ENCODE results near the gene RBBP6.

RBBP6 gene

GRCh38 chr16:24522751-24523150, 16.6 kb upstream of the RBBP6 start:
- no peak for DNase-seq

DNA sequence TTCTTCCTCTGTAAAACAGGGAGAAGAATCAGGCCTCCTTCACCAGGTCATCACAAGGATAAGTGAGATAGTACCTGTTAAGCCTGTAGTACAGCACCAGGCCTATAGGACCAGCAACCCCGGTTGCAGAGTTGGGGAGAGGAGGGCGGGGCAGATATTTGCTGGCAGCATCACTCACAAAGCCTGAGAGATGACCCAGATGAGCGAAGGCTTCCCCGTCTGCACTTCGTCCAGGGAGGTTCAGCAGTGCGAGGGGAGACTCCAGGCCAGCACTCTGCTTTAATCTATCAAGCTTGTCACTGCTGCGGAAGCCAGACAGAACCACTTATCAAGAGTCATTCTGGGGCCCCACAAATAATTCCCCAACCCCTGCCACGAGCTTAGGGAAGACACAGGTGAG, 15.8 kb upstream of the RBBP6 start:
- no peak for DNase-seq

GRCh38 chr16:24524855-24525677, 14.3 kb upstream of the RBBP6 start:
- DNase-seq: no peak

GRCh38 chr16:24525970-24526559, 13.3 kb upstream of the RBBP6 start:
- no peak for DNase-seq

- no peak for DNase-seq
Observed at GRCh38 chr16:24526701-24527495, 12.5 kb upstream of the RBBP6 start.

DNA sequence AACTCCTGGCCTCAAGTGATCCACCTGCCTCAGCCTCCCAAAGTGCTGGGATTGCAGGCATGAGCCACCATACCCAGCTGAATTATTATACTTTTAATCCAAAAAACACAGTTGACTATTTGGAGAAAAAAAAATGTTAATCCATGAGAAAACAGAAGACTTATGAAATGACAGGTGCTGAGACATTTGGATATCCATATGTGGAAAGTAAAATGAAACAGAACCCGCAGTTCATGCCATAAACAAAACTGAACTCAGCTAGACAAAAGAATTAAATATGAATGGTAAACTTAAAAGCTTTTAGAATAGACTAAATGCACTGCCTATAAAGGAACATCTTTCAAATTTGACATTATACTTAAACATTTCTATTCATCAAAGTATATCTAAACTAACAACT, 8.2 kb upstream of the RBBP6 start:
- DNase-seq: no peak

DNA sequence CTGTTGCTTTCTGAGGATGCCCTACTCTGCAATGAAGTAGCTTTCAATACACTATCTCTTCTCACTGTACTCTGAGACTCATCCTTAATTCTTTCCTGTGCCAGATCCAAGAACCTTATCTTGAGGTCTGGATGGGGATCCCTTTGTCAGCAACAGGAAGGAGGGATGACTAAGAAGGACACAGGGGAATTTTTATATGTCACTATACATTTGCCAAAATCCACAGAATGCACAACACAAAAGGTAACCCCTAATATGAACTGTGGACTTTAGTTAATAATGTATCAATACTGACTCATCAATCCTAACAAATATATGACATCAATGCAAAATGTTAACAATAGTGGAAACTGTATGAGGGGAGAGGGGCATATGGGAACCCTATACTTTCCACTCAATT, 4.7 kb upstream of the RBBP6 start:
- DNase-seq: no peak

DNA sequence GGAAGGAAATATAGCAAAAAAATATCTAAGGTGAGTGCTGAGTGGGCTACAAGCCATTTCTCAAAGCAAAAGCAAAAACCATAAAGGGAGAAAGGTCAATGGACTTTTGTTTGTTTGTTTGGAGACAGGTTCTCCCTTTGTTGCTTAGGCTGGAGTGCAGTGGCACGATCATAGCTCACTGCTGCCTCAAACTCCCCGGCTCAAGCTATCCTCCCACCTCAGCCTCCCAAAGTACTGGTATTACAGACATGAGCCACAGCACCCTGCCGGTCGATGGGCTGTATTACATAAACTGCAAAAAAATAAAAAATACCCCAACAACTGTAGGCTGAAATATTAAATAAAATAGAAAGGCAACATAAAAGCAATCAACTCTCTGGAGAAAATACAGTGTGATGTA, 3.5 kb upstream of the RBBP6 start:
- no peak for DNase-seq

DNA sequence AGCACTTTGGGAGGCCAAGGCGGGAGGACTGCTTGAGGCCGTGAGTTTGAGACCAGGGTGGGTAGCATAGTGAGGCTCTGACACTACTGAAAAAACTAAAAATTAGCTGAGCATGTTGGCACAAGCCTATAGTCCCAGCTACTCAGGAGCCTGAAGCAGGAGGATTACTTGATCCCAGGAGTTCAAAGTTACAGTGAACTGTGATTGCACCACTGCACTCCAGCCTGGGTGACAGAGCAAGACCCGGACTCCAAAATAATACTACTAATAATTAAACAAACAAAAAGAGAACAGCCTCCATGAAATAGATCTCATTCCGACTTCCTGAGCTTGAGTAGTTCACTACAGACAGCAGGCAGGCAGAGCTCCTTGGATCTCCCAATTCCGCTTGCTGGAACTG, 2.7 kb upstream of the RBBP6 start:
- no peak for DNase-seq

DNA sequence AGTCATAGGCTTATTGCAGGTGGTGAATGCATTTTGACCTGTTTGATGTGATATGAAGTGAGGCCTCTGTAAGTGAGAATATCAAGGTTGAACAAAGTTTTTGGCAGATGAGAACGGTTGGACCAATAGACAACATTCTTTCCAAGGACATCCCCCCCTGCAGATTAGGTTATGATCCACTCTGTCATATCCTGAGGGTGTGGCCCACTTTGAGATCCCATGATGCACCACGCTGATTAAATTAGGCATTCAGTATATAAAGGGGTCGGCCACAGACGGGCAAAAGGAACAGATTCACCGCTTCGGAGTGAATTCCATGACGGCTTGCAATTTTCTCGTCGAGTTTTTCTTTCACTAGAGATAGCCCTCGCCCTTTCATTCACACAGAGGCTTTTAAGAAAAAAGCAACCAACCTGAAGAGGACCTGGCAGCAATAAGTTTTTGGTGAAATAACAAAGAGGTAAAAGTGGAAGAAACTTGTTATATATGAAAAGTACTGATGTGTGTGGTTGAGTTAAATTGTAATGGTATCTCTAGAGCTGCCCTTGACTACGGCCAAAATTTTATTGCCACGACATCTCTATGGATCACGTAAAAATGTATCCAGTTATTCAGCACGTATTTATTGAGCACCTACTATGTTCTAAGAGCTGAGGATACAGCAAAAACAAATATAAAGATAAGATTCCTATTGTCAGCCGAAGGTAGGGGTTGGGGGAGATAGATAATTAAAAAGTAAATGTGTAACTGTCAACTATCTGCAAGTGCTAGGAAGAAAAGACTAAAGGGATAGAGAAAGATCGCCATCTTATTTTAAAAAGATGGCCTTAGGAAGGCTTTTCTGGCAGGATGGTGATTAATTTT, 1.7 kb upstream of the RBBP6 start:
- DNase-seq: no peak

DNA sequence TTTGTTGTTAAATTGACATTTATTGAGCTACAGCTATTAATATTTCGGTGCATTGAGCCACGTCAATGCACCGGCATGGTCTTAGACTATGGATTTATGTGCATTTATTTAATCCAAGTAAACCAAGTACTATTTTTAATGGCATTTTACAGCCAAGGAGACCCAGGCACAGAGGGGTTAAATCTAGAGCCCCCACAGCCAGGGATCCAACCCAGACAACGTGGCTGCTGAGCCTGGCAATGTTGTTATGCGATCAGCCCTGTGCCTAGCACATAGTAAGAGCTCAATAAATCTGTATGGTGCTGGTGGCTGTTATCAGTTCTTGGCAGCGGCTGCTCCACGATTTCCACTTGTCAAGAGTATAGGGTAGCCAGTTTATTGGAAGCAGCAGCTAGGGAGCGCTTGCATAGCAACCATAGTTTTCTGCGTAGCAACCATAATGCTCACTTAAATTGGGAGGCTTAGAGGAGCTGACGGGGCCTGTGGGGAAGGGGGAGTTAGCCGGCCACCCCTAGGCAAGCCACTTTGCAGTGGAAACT, 541 bp upstream of the RBBP6 start:
- no peak for DNase-seq

GRCh38 chr16:24539850-24540601, 660 bp downstream of the RBBP6 start:
- peak in 27 of 51 donors; percentile 13 to 75 (median 52) for DNase-seq

DNA sequence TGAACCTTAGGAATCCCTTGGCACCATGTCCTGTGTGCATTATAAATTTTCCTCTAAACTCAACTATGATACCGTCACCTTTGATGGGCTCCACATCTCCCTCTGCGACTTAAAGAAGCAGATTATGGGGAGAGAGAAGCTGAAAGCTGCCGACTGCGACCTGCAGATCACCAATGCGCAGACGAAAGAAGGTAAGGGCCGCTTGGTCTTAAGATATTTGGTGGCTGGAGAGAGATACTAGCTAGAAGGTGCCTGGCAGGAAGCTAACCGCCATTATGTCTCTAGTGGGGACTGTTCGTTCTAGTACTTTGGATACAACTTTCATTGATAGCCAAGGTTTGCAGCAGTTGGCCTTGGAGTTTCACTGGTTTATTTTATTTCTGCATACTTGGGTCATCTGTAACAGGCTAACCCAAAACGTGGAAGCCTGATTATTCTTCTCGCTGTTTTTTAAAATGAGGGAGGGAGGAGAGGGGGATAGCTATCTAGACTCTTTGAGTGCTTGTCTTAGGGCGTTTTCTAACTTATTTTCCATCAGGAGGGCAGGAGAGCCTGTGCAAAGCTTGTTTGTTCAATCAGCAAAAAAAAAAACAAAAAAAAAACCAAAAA, 1.3 kb downstream of the RBBP6 start:
- DNase-seq: peak in 6 of 51 donors; percentile 2 to 32 (median 8)

DNA sequence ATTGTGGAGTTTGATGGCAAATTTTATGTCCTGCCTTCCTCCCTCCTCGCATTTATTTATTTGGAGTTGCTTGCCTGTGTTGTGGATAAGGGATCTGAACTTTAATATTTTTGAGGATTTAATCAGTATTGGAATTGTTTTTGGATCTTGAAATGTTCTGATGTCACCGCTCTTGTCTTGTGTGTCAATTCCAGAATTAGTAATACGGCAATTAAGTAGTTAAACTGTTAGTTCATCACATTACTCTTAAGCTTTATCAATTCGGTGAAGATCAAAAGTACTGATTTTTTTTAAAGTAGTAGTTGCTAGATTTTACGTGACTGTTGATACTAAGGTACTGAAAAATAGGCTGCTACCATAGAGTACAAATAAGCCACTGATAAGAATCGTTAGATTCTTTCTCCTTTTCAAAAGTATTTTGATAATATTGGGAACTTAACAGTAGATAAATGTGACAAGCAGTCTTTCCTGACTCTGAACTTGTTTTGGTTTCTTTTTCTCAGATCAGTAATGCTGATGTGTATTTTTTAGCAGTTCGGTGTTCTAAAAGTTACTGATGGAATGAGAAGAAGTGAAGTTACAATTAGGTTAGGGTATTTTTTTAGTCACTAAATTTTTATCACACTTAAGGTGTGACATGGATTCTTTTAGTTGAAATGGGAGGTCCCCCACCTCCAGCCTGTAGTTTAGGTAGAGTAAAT, 2.0 kb downstream of the RBBP6 start:
- no peak for DNase-seq

DNA sequence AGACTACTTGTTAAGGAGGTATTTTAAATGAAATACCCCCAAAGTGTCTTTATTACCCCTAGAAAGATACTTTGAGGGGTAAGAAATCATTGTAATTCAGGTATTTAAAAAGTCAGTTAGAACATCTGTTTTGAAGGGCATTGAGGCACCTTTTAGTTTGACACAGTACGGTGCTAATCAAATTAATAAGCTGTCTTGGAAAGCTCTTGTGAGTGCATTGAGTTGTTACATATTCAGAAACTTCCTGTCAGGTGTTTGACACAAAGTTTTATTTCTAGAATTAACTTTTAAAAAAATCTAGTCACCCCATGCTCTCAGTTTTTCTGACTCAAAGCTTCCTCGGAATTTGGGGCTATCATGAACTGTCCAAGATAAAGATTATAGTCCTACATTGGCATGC, 4.6 kb downstream of the RBBP6 start:
- DNase-seq: no peak

DNA sequence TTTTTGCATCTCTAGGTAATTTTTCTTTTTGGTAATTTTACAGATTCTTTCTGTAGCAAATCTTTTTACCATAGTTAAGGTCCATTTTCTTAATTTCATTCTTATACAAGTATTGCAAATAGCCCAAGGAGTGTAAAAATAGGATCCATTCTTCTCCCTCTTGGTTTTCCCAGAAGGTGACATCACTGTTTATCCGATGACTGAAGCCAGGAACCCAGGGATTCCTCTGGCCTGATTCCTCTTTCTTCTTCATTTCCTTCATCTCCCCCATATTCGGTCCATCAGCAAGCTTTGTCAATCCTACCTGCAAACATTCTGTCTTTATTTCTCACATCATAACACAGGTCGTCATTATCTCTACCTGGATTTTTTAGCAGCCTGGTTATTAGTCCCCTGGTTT, 5.3 kb downstream of the RBBP6 start:
- no peak for DNase-seq

- no peak for DNase-seq
Observed at GRCh38 chr16:24550295-24550694, 10.9 kb downstream of the RBBP6 start.

DNA sequence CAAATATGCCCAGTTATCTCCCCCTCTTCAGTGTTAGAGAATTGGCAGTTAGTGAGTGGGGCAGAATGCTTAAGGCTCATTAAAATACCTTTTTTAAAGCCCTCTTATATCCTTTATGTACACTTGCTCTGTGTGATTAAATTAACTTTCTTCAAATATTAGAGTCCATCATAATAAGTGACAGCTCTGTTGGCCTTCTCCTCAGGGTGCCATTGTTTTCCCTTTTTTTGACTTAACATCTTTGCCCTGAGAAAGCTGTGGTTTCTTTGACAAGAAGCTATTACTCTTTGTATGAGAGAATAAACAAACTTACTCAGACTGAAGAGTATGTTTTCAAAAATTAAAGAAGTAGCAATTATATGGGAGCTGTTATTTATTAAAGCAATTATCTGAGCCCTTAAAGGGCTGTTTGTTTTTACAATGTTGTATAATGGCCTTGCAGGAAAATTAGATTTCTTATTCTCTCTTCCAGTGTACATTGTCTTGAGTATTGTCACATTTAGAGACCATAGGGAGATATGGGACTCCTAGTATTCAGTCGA, 13.4 kb downstream of the RBBP6 start:
- DNase-seq: no peak

- DNase-seq: no peak
Observed at GRCh38 chr16:24553983-24554382, 14.6 kb downstream of the RBBP6 start.

All from hypothalamus (tissue), 51 donors.